ENCODE measurements around the gene KDM4B.

The KDM4B gene

DNA sequence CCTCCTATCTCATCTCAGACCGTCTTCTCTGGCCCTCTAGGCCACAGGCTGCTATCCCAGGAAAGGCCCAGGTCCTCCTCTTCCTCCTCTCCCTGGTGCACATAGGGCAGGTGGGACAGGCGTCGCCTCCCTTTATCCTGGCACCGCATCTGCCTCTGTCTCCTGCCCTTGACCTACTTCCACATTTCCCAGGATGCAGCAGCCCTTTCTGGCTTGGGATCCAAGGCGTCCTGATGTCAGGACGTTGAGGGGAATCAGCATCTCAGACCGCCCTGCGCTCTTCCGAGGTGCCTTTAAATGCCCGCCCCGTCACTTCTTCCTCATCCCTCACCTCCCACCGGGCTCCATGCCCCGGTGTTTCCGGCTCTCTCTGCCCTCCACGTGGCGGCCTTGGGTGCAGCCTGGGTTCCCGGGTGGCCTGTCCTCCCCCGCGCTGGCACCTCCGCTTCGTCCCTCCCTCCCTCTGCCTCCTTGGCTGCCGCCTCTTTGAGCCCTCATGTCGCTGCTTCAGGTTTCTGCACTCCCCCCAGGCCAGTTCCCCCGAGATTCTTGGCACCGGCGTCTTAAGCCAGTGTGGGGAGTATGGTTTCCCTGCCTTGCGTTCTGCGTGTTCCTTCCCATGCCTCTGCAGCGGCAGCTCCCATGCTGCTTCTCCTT lies 66.3 kb downstream of the KDM4B start:
- DNase-seq (ENCODE audit: low spot score): no peak

DNA sequence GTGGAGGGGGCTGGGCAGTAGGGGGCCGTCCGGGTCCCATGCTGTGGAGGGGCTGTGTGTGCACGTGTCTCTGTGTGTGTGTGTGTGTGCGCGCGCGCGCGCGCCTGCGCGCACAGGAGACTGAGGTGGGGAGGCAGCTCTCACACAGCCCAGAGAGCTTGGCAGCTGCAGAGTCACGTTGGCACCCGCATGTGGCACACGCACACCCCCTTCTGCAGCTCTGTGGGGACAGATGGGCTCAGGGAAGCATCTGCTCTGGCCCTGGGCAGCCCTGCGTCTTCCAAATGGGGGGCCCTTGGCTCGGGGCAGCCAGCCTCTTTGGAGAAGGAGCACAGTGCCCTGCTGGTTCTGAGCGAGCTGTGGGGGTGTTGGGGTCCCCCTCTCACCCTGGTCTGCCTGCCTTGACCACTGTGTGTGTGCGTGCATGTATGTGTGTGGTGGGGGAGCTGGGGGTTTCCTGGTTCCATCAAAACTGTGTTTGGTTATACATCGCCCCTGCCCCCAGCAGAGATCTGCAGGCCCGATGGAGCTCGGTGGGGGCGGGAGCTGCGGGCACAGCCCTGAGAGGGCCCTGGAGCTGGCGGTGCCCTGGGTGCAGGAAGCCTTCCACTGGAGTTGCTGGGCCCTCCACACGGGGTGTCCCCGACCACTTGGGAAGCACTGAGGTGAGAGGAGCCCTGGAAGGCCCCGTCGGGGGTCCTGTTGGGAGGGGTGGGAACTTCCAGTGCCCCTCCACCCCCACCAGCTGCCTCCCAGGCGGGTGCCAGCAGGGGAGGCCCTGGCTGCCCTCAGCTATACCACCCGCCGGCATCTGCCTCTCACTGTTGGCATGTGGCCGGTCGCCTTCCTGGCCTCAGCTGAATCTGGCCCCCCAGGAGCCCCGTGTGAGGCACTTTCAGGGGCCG lies 67.1 kb downstream of the KDM4B start:
- no peak for DNase-seq (ENCODE audit: low spot score)

DNA sequence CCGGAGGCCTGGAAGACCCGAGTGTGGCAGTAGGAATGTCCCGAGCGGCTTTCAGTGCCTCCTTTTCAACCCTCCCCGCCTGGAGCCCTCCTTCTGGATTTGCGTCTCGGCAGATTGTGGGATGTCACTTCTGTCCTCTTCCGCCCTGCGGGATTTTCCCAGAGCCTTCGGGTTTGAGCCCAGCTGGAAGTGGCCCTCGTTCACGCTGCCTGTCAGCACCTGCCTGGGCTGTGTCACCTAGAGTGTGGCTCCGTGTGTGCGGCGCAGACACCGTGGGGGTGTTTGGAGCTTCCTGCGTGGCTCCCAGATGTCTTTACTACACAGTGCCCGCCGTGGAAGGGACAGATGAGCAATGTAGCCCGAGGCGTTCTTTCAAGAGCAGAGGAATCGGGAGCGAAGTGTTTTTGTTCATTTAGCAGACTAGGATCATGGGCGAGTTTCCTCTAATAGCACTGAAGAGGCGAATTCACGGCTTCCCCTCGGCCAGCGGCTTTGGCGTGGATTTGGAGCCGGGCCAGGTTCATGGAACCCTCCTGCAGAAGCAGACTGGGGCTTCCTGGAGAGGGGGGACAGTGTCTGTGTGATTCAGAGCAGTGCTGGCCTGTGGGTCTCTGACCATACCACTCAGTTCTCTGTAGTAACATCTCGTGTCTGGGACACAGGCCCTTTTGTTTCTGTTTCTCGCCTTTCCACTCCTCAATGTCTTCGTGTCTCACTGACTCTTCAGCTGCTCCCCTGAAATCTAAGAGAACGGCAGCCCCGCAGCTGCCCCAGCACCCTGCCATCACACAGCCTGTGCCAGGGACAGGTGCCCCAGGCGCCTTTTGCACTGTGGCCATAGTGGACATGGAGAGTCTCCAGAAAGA lies 68.0 kb downstream of the KDM4B start:
- DNase-seq (ENCODE audit: low spot score): no peak

DNA sequence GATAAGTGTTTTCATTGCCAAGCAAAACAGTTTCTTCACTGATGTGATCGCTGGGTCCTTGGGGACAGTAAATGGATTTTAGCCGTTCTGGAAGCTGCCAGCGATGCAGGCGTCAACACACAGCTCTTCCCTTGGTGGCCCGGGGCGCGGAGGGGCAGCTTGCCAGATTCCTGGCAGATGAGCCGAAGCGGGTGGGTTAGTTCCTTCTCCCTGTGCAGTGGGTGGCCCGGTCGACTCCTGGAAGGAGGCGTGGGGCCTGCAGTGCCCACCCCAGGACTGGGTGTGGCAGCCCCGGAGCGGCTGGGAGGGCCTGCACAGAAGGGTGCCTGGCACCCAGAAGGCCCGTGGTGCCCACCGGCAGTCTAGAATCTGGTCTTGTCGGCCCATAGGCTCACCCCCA lies 69.0 kb downstream of the KDM4B start:
- no peak for DNase-seq (ENCODE audit: low spot score)

DNA sequence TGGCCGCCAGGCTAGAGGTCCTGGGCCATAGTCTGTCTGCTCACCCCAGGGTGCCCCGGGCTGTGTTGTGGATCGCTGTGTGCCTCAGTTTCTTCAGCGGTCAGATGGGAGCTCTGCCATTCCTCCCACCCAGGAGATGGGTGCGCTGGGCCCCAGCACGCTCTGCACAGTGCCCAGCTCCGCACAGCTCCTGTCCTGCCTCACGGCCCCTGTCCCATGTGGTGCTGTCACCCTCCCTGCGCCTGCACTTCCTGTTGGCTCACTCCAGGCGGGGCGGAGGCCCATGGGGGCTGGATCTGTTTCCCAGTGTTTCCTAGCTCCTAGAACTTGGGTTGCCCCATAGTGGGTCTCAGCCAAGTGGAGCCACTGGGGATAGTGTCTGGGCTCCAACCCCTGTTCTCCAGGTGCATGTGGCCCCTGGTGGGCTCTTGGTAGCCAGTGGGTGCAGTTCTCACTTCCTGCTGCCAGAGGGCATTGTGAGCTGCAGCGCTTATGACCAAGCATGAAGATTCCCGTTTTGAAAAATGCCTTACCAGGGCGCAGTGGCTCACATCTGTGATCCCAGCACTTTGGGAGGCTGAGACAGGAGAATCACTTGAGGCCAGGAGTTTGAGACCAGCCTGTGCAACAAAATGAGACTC lies 69.8 kb downstream of the KDM4B start:
- DNase-seq (ENCODE audit: low spot score): no peak

DNA sequence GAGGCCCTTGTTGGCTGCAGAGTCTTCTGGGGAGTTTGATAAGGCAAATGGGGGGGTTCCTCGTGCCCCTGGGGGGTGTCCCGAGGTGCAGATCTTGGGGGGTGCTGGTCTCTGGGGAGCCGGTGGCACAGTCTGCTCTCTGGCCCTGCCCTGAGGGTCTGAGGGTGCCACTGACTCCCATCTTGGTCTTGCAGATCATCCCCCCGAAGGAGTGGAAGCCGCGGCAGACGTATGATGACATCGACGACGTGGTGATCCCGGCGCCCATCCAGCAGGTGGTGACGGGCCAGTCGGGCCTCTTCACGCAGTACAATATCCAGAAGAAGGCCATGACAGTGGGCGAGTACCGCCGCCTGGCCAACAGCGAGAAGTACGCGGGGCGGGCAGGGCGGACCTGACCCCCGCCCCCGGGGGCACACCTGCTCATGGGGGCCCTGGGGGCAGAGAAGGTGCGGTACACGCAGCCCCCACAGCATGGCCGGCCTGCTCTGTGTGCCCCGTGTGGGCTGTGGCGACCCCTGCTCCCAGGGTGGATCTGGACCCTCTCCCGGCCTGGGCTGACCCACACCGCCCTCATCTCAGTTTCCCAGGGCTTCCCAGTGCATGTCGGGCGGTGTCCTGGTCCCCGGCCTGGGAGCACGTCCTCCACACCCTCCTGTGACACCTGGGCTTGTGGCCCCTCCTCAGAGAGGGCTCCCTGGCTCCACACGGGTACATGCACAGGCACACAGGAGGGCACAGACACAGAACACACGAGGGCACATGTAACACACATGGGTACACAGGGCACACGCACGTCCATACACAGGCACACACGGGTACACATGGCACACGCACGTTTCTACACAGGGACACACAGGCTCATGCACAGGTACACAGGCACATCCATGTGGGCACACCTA lies 71.0 kb downstream of the KDM4B start:
- no peak for DNase-seq (ENCODE audit: low spot score)

DNA sequence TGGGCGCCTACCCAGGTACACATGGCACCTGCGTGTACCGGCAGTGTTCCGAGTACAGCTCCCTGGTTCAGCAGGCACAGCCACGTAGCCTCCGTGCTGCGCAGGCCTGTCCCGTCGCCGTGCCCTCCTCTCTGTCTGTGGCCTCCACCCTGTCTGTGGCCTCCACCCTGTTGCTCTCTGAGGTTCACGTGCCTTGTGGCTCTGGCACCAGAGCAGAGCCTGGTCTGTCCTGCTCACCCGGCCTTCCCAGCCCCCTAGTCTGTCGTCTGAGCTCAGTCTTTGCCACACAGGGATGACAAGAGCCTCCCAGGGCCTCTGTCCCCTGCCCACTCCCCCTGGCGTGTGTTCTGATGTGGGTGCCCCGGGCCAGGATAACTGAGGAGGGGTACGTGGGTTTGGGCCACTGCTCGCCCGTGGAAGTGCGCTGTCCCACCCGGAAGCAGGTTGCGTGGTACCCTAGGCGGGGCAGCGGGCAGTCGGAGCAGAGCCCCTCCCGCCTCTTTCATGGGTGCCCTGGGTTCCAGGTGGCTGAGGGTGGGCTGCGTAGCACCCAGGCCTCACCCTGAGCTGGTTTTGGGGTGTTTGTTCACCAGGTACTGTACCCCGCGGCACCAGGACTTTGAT lies 71.7 kb downstream of the KDM4B start:
- no peak for DNase-seq (ENCODE audit: low spot score)

DNA sequence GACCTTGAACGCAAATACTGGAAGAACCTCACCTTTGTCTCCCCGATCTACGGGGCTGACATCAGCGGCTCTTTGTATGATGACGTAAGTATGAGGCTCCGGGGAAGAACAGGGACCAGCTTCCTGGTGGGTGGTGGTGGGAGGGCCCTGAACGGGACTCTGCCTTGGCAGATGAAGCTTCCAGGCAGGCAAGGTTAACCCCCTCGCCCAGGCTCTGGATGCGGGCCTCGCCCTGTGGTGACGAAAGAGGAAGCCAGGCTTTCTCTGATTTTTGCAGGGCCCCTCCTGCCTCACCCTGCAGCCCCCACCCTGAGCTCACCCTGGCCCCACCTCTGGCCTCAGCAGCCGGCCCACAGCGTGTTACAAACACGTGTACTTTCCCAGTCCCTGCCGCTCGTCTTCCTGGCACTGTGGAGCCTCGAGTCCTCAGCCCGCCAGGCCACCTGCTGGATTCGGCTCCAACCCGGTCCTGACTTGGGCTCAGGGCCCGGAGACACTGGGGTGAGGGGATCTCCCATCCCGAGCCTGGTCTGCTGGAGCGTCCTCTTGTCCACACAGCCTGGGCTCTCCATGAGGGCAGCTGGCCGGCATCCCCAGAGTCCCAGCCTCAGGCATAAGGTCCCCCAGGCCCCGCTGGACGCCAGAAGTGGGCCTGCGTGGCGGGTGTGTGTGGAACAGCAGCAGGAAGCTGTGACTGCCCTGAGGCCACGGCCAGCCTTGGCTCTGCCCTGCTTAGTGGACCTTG lies 72.4 kb downstream of the KDM4B start:
- DNase-seq (ENCODE audit: low spot score): no peak

DNA sequence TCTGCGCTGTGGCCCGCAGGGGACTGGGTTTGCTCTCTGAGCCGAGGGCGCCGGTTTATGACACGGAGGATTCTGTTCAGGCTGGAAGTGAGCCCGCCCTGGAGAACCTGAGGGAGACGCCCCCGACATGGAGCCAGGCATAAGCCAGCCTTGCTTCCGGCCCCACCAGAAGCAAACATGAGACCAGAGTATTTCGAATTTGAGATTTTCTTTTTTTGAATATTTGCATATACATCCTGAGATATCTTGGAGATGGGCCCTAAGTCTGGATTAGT lies 72.9 kb downstream of the KDM4B start:
- no peak for DNase-seq (ENCODE audit: low spot score)

DNA sequence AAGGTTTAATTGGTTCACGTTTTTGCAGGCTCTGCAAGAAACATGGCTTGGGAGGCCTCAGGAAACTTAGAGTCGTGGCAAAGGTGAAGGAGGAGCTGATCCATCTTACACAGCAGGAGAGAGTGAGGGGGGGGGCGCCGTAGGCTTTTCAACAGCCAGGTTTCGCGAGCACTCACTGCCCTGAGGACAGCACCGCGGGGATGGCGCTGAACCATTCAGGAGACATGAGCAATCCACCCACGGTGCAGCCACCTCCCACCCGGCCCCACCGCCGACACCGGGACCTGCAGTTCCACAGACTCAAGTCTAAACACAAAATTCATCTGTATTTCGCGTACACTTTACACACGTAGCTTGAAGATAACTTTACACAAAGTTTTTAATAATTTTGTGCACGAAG lies 73.6 kb downstream of the KDM4B start:
- DNase-seq (ENCODE audit: low spot score): no peak

DNA sequence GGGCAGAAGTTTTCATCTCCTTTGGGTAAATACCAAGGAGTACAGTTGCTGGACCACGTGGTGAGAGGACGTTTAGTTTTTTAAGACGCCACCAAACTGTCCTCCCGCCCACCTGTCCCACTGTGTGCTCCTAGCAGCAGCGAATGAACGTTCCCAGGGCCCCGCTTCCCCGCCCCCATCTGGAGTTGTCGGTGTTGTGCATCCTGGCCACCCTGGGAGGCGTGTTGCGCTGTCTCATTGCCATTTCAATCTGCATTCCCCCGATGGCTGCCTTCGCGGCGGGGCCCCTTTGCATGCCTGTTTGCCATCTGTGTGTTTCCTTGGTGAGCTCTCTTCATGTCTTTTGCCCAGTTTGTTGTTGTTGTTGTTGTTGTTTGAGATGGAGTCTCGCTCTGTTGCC lies 76.1 kb downstream of the KDM4B start:
- DNase-seq (ENCODE audit: low spot score): no peak

DNA sequence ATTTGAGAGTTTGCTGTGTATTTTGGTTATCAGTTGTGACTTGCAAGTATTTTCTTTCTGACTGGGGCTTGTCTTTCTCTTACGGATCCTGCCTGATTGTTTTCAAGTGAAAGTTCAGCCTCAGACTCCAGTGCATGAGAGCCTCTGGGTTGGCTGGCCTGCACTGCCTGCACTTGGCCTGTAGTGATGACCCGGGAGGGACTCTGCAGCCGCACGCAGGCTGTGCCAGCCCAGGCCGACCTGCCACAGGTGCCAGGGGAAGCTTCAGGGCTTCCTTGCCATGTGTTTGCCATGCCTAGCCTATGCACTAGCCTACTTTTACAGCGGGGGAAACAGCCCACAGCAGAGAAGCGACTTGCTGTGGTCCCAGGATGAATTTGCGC lies 77.0 kb downstream of the KDM4B start:
- no peak for DNase-seq (ENCODE audit: low spot score)

DNA sequence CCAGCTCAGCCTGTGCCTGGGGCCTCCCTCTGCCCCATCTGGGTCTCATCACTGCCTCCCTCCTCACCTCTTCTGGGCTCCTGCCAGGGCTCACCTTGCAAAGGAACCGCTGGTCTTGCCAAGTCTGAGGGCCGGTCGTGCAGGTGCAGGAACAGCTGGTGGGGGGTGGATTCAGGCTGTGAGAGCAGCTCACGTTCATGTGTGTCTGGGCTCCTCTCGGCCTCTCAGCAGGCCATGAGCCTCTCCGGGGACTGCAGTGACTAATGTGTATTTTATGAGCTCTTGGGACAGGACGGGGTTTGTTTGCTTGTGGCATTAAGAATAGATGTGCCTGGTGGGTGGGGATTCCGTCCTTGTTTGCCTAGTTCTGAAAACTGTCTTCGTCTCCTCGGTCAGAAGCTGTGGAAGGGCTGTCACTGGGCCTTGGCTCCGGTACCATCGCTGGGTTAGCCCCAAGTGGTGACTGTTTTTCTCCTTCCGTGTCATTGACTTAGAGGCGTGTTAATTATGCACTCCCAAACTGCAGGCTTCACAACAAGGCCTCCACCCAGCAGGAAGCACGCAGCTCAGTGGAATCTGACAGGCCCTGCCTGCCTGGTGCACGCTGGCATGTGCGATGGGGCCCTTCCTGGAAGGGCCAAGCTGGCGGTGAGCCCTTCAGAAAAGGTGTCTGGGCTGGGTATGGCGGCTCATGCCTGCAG lies 77.6 kb downstream of the KDM4B start:
- no peak for DNase-seq (ENCODE audit: low spot score)

DNA sequence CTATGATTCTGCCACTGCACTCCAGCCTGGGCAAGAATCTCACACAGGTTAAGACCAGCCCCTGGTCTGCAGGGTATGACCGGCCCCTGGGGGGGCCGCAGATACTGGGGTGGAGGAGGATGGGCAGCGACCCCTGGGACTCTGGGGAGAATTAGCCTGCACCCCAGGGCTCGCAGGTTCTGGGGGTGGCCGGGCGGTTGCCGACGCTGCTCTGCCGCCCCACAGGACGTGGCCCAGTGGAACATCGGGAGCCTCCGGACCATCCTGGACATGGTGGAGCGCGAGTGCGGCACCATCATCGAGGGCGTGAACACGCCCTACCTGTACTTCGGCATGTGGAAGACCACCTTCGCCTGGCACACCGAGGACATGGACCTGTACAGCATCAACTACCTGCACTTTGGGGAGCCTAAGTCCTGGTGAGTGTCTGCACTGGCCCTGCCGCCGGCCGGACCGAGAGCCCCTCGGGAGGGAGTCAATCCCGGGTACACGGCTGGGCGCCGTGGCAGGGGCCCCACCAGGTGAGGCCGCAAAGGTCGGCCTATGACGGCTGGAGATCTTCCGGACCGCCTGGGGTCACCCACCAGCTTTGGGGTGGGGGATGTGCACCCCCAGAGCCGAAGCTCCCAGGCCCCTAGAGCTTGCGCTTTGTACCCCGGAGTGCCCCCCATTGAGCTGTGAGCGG lies 78.5 kb downstream of the KDM4B start:
- DNase-seq (ENCODE audit: low spot score): no peak

DNA sequence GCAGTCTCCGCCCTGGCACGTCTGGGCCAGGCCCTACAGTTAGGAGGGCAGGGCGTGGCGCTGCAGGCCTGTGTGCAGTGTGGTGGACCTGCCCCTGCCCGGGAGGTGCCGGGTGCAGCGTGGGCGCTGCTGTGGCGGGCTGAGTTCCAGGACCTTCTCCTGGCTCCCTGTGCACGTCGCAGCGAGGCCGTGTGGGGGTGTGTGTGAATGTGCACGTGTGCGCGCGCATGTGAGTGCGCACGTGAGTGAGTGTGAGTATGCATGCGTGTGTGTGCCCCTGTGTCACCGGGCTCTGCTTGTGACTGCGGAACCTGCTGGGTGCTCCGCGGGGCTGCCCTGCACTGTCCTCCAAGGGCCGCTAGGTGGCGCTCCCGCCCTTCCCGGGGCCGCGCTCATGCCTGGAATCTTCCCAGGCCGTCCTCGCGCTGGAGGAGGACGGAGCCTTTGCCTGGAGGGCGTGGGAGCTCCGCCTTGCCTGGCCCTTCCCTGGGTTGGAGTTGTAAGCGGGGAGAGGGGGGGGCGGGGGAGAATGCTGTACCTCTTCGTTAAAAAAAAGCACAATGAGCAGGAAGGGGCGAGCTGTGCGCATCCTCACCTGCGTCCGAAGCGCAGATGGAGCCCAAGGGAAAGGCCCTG lies 79.3 kb downstream of the KDM4B start:
- DNase-seq (ENCODE audit: low spot score): peak; percentile 92

DNA sequence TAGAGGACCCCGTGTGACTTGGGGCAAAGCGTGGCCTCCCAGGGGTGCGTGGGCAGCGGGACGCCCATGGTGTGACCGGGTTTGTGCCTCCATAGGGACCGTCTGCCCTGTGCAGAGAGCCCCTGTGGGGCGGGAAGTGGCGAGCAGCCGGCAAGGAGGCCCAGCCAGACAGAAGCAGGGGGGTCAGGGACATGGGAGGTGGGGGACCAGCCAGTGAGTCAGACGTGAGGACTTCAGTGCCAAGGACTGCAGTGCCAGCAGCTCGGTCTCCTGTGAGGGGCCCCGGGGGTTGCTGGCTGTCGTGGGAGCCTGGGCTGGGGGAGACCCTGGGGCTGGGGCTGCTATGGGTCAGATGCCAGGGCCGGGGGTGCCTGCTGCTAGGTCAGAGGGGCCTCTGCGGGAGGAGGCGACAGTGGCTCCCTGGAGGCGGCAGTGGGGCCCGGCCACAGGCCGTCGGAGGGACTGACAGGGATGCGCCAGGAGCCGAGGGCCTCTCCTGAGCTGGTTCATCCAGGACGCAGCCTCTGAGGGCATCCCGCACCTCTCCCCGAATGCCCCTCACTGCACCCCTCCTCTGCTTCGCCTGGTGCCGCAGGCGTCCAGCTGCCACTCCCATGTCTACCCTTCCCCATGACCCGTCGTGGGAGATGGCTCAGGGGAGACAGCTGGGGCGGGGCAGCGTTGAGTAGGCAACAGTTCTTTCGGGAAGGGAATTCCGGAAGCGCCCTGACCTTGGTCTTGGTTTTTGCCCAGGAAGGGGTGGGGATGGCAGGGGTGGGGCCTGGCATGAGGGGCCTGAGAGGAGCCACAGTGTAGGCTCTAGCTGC lies 80.0 kb downstream of the KDM4B start:
- no peak for DNase-seq (ENCODE audit: low spot score)

DNA sequence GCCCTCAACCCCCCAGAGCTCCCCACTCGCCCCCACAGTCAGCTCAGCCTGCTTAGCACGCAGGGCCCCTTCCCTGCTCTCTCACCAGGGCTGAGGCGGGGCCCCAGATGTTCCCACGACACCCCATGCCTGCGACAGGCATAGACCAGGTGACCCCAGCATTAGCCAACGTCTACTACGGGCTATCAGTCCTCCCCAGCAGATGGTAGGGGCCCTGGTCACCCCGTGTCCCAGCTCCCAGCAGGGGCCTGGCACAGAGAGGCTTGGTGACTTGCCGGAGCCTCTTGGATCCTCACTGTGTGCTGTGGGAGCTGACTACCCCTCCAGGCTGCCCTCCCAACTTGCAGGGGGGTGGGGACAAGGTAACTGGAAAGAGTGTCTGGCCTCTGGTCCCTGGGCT lies 80.6 kb downstream of the KDM4B start:
- DNase-seq (ENCODE audit: low spot score): no peak

All from ecto neural progenitor cell (in vitro differentiated cells).